ENCODE data around the gene MED29. TPM values are rescaled to one million over a fixed set of nuclear protein-coding genes. Genes with fewer than 3 reads are reported as not detected.

MED29 gene
- total and polyA plus RNA-seq, 2 of the 13 experiments (the other 11 are each of a cell fraction or from before 2014, with no cell fraction given), result 14.0 to 19.7 TPM

DNA sequence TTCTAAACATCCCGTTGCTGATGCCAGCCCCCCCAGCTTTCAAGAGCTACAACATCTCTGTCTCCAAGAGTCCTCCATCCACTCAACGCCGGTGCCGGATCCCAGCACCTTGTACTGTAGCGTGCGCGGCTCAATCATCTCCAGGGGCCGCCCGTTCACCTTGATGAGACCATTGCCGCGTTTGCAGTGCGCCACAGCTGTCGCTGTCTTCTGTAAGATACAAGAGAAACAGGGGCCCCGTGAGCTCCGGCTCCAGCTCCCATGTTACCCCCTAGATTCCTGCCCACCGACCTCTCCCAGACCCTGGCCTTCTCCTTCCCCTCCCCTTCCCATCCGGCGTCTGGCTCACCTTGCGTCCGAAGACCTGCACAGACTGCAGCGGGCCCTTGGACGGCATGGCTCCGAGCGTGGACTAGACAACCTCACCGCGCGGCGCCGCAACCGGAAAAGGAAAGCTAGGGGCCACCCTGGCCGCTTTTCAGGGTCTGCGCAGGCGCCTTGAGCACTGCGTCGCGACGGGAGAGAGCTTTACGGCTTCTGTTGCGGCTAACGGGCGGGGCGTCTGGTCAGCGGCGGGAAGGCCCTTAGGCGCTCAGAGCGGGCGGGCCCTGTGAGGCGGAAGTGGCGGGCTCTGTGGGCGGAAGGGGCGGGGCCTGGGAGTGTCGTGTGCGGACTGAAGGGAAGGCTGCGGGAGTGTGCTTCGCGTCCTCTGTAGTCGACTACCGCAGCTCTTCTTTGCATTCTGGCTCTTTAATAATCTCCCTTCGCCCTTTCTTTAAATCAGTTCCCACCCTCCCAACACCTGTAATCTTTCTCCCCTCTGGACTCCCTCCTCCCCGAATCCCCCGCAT lies 44.5 kb downstream of the MED29 start, which contains the start of gene RPS16 (continued):
- TF ChIP-seq, protein P1, sequence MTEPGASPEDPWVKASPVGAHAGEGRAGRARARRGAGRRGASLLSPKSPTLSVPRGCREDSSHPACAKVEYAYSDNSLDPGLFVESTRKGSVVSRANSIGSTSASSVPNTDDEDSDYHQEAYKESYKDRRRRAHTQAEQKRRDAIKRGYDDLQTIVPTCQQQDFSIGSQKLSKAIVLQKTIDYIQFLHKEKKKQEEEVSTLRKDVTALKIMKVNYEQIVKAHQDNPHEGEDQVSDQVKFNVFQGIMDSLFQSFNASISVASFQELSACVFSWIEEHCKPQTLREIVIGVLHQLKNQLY (CRISPR knock-in tag; IDR thresholded peaks at IDR 0.05), result 0 out of 2 replicates have a peak, but pooled peaks have one; percentile 41
- TF ChIP-seq YY1 (IDR thresholded peaks at IDR 0.05; ENCODE audit: insufficient read depth, insufficient replicate concordance, low read depth, low read length), result peak; percentile 83
- TF ChIP-seq, protein P2, sequence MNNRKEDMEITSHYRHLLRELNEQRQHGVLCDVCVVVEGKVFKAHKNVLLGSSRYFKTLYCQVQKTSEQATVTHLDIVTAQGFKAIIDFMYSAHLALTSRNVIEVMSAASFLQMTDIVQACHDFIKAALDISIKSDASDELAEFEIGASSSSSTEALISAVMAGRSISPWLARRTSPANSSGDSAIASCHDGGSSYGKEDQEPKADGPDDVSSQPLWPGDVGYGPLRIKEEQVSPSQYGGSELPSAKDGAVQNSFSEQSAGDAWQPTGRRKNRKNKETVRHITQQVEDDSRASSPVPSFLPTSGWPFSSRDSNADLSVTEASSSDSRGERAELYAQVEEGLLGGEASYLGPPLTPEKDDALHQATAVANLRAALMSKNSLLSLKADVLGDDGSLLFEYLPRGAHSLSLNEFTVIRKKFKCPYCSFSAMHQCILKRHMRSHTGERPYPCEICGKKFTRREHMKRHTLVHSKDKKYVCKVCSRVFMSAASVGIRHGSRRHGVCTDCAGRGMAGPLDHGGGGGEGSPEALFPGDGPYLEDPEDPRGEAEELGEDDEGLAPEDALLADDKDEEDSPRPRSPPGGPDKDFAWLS (CRISPR knock-in tag; IDR thresholded peaks at IDR 0.05; ENCODE audit: borderline replicate concordance), result peak; percentile 93; the same call in 1 of the 2 replicates
- no peak for TF ChIP-seq ZNF33B (CRISPR knock-in tag; IDR thresholded peaks at IDR 0.05)
- no peak for TF ChIP-seq TERF1 (CRISPR knock-in tag; IDR thresholded peaks at IDR 0.05)
- TF ChIP-seq CENPBD1 (CRISPR knock-in tag; IDR thresholded peaks at IDR 0.05; ENCODE audit: borderline replicate concordance, low read depth), result 0 out of 2 replicates have a peak, but pooled peaks have one; percentile 60
- peak; percentile 64 for TF ChIP-seq SOX5 (CRISPR knock-in tag; IDR thresholded peaks at IDR 0.05; ENCODE audit: borderline replicate concordance)
- TF ChIP-seq MED8 (CRISPR knock-in tag; IDR thresholded peaks at IDR 0.05; ENCODE audit: insufficient replicate concordance), result peak; percentile 68
- peak; percentile 92 for TF ChIP-seq ZFX (CRISPR knock-in tag; IDR thresholded peaks at IDR 0.05; ENCODE audit: low read depth)
- peak; percentile 63 for TF ChIP-seq ISL2 (CRISPR knock-in tag; IDR thresholded peaks at IDR 0.05)
- TF ChIP-seq, protein P3, sequence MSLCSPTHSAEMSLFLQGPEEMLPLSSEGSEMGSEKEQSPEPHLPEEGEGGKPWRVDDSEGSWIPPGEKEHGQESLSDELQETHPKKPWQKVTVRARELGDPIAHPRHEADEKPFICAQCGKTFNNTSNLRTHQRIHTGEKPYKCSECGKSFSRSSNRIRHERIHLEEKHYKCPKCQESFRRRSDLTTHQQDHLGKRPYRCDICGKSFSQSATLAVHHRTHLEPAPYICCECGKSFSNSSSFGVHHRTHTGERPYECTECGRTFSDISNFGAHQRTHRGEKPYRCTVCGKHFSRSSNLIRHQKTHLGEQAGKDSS (CRISPR knock-in tag; IDR thresholded peaks at IDR 0.05; ENCODE audit: borderline replicate concordance, low read depth), result peak; percentile 89; the same call in 1 of the 2 replicates
- no peak for TF ChIP-seq TBP (CRISPR knock-in tag; IDR thresholded peaks at IDR 0.05)
- TF ChIP-seq SALL2 (CRISPR knock-in tag; IDR thresholded peaks at IDR 0.05), result peak; percentile 81; the same call in 1 of the 2 replicates
- TF ChIP-seq, protein P4, sequence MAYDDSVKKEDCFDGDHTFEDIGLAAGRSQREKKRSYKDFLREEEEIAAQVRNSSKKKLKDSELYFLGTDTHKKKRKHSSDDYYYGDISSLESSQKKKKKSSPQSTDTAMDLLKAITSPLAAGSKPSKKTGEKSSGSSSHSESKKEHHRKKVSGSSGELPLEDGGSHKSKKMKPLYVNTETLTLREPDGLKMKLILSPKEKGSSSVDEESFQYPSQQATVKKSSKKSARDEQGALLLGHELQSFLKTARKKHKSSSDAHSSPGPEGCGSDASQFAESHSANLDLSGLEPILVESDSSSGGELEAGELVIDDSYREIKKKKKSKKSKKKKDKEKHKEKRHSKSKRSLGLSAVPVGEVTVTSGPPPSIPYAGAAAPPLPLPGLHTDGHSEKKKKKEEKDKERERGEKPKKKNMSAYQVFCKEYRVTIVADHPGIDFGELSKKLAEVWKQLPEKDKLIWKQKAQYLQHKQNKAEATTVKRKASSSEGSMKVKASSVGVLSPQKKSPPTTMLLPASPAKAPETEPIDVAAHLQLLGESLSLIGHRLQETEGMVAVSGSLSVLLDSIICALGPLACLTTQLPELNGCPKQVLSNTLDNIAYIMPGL (CRISPR knock-in tag; IDR thresholded peaks at IDR 0.05; ENCODE audit: borderline replicate concordance in 1 of 2, low read depth in 1 of 2), result peak; percentile 70 to 95; a peak in 3 of 4 replicates
- TF ChIP-seq TP53 (CRISPR knock-in tag; conservative IDR thresholded peaks at IDR 0.05), result 0 out of 2 replicates have a peak, but pooled peaks have one; percentile 22
- no peak; the same call in 1 of the 2 replicates for TF ChIP-seq ZNF558 (CRISPR knock-in tag; IDR thresholded peaks at IDR 0.05; ENCODE audit: borderline replicate concordance)
- TF ChIP-seq, protein P5, sequence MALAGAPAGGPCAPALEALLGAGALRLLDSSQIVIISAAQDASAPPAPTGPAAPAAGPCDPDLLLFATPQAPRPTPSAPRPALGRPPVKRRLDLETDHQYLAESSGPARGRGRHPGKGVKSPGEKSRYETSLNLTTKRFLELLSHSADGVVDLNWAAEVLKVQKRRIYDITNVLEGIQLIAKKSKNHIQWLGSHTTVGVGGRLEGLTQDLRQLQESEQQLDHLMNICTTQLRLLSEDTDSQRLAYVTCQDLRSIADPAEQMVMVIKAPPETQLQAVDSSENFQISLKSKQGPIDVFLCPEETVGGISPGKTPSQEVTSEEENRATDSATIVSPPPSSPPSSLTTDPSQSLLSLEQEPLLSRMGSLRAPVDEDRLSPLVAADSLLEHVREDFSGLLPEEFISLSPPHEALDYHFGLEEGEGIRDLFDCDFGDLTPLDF (CRISPR knock-in tag; IDR thresholded peaks at IDR 0.05), result peak; percentile 95

Measured in HepG2 (cell line).